HT1080 (cell line): ENCODE data around the gene ST3GAL3. TPM values are rescaled to one million over a fixed set of nuclear protein-coding genes. Genes with fewer than 3 reads are reported as not detected.
"Not testable (repeated sequence)": the region's sequence is repeated elsewhere in the genome, so short reads cannot be mapped to it uniquely, and the experiment has no call there.

Experiments
- DNase-seq: peaks from one replicate; pipeline ENCODE4 v3.0.0-alpha.2; 2015; ENCODE audit warnings: low read depth
- total RNA-seq: library from RNA; depleted of rRNA; stranded (reverse); fragments of >200 nt; shearing (Covaris generic); gene quantifications from 2 replicates; pipeline ENCODE4 v1.2.3, GENCODE V29; 2014

ST3GAL3 gene
- total RNA-seq, 1 experiment from 2014 or later: 11.6 TPM

- DNase-seq: no peak
Measured at GRCh38 chr1:43699281-43699680, 8.1 kb upstream of the ST3GAL3 start.

GRCh38 chr1:43703836-43704235, 3.5 kb upstream of the ST3GAL3 start:
- DNase-seq: peak; percentile 45

DNA sequence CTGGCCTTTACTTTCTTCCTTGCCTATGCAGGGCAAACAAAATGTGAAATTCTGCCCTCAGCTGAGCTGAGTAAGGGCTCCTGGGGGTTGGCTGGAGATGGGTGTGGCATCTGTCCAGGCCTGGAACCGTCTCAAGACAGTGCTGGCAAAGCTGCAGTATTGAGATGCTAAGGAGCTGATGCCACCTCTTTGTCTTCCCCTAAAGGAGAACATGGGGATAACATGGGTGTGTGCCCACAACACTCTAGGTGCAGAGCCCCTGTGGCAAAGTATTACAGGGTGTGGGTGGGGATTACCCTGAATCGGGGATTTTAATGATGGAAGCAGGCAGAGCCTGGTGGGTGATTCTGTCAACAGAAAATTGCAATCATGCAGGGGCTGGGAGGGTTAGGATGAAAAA, 2.5 kb upstream of the ST3GAL3 start:
- DNase-seq: peak; percentile 30

DNA sequence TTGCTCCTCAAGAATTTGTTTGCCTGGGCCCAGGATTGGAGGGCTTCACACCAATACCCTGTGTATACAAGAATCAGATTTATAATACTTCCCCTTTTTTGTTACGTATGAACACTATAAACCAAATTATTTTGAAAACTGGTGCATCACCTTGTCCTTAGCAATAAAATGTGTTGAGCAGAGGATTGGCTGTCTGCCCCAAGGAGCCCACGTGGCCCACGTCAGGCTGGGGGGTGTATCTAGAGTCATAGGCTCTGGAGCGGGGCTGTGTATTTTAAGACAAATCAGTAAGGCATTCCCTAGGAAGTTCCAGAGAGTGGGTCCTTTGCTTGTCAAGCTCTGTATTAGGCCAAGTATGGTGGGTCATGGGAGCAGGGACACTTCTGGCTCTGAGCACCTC, 2.0 kb upstream of the ST3GAL3 start:
- DNase-seq: no peak

DNA sequence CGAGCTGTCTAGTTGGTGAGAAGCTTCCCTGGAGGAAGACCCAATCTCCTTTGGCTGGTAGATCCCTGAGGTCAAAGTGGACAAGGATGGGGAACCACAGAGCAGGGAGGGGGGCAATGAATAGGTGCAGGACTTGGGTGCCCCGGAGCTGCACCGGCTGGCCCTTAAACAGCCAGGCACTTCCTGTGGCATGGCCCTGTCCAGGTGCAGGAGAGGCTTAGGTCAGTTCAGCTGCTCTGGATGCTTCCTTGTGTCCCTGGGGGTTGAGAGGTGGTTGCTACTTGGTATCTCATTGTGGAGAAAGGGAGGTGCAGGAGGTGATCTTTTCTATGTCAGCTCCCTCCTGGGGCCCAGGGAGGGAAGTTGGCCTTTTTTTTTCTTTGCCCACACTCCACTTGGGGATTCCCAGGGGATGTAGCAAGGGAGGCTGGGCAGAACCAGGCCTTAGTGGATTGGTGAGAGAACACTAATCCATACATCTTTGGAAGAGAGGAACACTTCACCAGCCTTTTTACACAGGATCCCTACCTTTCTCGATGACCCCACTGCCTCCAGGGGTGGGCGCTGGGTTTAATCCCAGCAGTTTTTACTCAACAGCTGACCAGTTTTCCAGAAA, 1.2 kb upstream of the ST3GAL3 start:
- DNase-seq: peak; percentile 15

DNA sequence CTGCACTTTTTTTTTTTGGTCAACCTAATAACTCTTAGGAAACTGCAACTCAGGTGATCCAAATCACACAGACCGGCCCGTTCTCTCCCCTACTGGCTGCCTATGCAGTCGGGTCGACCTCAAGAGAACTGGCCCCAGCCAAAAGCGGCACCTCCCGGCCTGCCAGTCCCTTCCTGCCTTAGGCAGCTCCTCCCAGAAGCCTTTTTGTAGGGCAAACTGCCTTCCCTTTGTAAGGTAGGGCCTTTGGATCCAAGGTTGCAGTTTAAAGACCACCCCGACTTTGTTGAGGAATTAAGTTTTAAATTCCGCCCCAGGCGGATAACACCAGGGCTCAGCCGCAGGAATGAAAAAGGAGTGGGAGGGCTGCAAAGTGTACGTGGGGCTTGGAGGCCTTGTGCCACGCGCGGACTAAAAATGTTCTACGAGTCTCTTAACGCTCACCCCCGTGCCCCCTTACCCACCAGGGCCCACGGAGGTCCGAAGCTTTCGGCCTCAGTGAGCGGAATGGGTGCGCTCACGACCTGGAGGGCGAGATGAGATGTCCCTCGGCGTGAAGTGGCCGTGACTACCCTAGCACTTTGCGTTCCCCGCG, 642 bp upstream of the ST3GAL3 start:
- DNase-seq: peak; percentile 15

DNA sequence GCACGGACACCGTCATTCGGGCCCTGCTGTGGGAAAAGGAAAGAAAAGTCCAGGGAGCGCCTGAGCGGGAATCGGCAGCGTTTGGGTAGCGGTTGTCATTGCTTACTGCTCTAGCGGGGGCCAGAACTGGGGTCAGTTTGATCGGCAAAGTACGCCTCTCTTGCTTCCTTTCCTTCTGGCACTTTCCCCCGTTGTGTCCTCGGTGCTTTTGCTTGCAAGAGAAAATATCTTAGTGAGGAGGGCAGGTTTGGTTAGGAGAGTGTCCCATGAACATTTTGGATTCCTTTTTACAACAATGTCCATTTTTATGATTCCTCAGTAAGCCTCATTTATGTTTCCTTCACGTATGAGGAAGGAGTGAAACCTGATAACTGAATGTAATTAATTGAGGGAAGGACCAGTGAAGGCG, 670 bp downstream of the ST3GAL3 start:
- no peak for DNase-seq

DNA sequence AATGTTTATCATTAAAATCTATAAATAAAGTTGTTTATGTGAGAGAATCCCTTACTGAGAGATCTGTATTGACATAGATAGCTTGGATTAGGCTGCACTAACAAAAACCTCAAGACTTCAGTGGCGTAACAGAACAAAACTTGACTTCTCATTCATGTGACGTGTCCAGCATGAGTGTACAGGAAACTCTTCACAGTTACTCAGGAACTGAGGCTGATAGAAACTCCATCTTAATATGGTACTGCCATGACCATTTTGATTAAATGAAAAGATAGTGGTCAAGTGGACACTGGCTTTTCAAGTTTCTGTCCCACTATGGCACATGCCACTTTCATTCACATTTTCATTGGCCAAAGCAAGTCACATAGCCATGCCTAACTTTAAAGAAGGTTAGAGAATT, 3.7 kb downstream of the ST3GAL3 start:
- peak; percentile 89 for DNase-seq

DNA sequence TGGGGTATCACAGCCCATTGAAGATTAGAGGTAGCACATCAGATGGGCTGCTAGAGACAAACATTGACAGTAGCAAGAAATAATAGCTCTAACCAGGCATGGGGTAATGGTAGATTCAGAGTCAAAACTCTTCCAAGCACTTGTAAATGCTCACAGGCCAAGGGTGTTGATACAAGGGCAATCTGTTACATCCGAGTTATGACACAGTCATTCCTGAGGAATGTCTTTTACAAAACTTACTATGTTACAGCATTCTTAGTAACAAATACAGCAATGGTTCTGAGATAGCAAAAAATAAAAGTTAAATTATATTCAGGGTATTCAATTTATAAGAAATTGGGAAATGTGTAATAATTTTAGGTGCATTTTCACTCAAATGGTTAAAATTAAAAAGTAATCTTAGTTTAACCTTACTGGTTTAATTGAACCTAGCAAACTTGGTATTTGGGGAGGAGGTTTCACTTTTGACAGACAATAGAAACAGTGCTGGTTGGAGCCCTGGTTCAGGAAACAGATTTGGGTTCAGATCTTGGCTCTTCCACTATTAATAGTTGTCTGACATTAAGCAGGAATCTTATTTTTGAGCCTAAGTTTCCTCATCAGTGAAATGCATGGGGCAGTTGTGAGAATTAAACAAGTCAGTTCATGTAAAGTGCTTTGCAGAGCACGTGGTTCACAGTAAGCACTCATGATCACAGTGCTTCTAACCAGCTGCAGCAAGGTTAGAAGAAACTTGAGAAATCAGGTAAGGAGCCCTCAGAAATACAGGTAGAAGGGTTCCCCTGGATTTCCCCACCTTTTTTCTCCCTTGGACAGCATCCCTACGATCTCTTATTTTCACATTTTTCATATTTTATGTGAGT, 4.4 kb downstream of the ST3GAL3 start:
- peak; percentile 74 for DNase-seq

GRCh38 chr1:43716559-43717281, 9.4 kb downstream of the ST3GAL3 start:
- DNase-seq: no peak

- DNase-seq: no peak
Measured at GRCh38 chr1:43719063-43719462, 11.7 kb downstream of the ST3GAL3 start.

GRCh38 chr1:43719670-43720419, 12.5 kb downstream of the ST3GAL3 start:
- DNase-seq: not testable (repeated sequence)

- no peak for DNase-seq
Measured at GRCh38 chr1:43722810-43723209, 15.5 kb downstream of the ST3GAL3 start.

GRCh38 chr1:43729816-43730463, 22.6 kb downstream of the ST3GAL3 start:
- no peak for DNase-seq

GRCh38 chr1:43731867-43732531, 24.7 kb downstream of the ST3GAL3 start:
- no peak for DNase-seq

DNA sequence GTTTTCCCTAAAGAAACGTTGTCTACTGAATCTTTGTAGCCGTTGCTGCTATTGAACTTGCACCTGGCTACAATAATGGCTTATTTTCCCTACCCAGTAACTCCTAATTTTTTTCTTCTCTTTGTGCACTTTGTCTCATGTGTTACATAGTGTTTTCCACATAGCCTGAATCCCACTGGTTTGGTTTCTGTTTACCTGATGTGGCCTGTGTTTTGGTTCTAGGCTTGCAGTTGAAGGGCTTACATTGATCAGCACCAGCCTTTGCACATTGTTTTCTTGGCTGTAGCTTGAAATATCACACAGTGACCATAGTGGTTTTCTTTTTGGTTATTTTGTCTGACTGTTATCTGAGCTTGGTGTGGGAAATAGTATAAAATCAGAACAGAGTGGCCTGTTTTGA, 29.5 kb downstream of the ST3GAL3 start:
- DNase-seq: no peak

DNA sequence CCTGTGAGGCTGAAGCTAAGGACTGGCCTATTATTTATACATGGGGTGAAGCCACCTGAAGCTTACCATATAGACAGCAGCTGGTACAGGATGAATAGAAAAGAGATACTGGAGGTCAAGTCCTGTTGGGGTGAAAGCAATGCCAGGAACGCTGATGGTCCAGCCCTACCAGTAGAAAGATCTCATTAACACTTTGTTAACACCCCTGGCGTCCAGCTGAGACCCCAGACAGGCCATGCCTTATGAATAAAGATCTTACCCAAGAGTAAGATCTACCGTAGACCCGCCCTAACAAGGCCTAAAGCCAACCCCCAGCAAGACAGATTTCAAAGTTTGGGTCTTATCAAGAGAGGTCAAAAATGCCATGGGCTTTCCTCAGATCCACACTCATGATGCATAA, 34.7 kb downstream of the ST3GAL3 start:
- no peak for DNase-seq

- no peak for DNase-seq
Measured at GRCh38 chr1:43743206-43743605, 35.9 kb downstream of the ST3GAL3 start.

- DNase-seq: no peak
Measured at GRCh38 chr1:43747736-43748135, 40.4 kb downstream of the ST3GAL3 start.

DNA sequence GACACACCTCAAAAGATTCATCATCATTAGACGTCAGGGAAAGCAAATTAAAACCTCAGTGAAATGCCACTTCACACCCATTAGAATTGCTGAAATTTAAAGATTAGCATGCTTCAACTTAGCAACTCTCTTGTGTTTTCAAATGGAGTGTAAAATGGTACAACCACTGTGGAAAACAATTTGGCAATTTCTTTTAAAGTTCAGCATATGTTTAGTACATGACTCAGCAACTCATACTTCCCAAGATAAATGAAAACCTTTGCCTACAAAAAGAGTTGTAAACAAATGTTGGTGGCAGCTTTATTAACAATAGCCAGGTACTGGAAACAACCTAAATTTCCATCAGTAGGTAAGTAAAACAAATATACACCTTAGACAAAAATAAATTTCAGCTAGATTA, 42.7 kb downstream of the ST3GAL3 start:
- no peak for DNase-seq
